Testis (tissue), 2 donors: ENCODE results near the gene WIPF3.

ENCODE experiments used
- POLR2A ChIP-seq: fragments of 450-650 bp; IDR thresholded peaks from one replicate; pipeline ENCODE4 v1.6.1; 2017; ENCODE audit warnings: antibody characterized with exemption, mild to moderate bottlenecking, moderate library complexity
- TF ChIP-seq, protein P1 (sequence below), 3 experiments: fragments of 450-650 bp in 2 of 3; fragments of 200-600 bp in 1 of 3; sonication (generic) in 1 of 3; IDR thresholded peaks; one replicate each; pipeline ENCODE4 v1.5.1; 2016 to 2019; ENCODE audit warnings: antibody characterized with exemption in 3 of 3, mild to moderate bottlenecking in 2 of 3, moderate library complexity in 1 of 3

DNA sequence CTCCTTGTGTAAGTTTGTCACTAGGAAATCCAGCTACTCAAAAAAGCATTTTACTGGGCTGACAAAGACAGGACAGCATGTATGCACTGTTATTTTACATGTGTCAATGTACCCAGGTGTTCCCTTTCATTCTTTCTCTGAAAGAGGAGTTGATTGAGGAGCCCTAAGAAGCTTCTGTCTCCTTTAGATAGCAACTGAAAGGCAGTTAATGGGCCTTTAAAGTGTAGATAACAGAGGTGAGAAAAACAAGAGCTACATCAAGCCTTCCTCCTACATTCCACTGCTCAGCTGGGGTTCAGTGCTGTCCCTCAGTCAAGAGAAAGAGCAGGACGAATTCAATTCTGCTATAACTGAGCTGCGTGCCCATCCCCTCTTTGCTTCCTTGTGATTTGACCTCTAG is 12.8 kb upstream of the WIPF3 start:
- TF ChIP-seq POLR2A = no peak
- TF ChIP-seq, protein P1, sequence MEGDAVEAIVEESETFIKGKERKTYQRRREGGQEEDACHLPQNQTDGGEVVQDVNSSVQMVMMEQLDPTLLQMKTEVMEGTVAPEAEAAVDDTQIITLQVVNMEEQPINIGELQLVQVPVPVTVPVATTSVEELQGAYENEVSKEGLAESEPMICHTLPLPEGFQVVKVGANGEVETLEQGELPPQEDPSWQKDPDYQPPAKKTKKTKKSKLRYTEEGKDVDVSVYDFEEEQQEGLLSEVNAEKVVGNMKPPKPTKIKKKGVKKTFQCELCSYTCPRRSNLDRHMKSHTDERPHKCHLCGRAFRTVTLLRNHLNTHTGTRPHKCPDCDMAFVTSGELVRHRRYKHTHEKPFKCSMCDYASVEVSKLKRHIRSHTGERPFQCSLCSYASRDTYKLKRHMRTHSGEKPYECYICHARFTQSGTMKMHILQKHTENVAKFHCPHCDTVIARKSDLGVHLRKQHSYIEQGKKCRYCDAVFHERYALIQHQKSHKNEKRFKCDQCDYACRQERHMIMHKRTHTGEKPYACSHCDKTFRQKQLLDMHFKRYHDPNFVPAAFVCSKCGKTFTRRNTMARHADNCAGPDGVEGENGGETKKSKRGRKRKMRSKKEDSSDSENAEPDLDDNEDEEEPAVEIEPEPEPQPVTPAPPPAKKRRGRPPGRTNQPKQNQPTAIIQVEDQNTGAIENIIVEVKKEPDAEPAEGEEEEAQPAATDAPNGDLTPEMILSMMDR (IDR thresholded peaks at IDR 0.05) = no peak
